Stimulated activated CD8-positive, alpha-beta memory T cell treated with anti-CD3 and anti-CD28 coated beads, Interleukin-7, amount 100 ng/mL, for 1 hour (primary cell): ENCODE data around the gene JHY.
"Not testable (repeated sequence)": the region's sequence is repeated elsewhere in the genome, so short reads cannot be mapped to it uniquely, and the experiment has no call there.

Experiments used
- DNase-seq, 2 donors: peaks; one replicate each; pipeline ENCODE4 v3.0.0-alpha.2; 2020; ENCODE audit warnings: low read depth in 2 of 2

JHY gene

DNA sequence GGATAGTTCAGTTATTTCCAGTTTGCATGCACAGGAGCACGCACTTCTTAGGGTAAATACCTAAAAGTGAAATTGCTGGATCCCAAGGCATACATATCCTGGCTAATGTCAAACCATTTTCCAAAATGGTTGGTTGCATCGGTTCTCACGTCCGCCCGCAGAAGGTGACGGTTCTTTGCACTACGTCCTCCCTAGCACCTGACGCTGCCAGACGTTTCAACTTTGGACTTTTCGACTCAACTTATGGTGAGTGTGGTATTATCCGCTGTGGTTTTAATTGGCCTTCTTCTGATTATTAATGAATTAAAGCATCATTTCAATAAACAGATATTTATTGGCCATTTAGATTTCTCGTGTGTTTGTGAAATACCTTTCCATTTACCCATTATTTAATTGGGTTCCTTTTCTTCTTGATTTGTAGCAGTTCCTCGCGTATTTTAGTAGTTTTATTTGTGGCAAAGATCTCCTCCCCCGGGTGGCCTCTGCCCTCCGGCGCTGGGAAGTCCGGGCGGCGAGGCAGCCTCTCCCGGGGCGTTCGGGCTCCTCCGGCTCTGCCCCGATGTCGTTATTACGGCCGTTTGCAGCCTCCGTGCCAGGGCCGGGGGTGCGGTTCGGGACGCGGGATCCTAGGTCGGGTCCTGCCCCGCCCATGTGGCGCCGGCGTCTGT, at the start of gene JHY:
JHY (plus strand) TSS at position 571 of the 668 bp plus-strand sequence. CDS start 3,091 bp downstream, outside the sequence.
- DNase-seq, result peak in 1 of 2 donors; percentile 12

DNA sequence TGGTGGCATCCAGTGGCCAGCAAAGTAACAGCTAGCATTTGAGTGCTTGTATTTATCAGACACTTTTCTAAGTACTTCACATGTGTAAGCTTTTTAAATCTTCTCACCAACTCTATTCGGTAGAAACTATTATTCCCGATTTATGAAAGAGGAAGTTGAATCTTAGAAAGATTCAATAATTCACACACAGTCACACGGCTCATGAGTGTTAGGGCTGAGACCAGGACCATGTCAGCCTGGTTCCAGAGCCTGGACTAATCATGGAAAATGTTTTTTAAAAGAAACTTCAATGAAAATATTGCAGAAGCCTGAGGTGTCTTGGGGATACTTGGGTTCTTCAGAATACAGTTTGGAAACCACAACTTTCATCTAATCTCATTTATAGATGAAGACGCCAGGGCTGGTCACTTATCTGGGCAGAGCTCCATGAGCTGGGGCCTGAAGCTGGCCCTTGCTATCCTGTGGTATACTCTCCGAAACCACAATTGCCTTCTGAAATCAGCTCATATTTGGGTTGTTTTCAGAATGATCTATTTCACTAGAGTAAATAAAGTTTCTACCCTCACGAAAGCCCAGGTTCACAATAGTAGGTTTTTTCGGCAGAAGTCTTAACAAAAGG, 48.6 kb upstream of the JHY start:
- no peak for DNase-seq

DNA sequence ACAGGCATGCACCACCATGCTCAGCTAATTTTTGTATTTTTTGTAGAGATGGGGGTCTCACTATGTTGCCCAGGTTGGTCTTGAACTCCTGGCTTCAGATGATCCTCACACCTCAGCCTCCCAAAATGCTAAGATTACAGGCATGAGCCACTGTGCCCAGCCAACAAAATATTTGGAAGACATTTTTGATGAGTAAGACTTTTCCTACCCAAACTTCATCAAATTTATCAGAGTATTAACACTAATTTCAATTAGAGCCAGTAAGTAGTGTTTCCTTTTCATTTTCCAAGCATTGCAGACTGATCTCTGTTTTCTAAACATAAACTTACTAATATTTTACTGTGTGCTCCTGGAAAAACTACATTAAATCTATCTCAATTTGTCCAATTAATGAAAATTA, 45.6 kb upstream of the JHY start:
- DNase-seq, result no peak

DNA sequence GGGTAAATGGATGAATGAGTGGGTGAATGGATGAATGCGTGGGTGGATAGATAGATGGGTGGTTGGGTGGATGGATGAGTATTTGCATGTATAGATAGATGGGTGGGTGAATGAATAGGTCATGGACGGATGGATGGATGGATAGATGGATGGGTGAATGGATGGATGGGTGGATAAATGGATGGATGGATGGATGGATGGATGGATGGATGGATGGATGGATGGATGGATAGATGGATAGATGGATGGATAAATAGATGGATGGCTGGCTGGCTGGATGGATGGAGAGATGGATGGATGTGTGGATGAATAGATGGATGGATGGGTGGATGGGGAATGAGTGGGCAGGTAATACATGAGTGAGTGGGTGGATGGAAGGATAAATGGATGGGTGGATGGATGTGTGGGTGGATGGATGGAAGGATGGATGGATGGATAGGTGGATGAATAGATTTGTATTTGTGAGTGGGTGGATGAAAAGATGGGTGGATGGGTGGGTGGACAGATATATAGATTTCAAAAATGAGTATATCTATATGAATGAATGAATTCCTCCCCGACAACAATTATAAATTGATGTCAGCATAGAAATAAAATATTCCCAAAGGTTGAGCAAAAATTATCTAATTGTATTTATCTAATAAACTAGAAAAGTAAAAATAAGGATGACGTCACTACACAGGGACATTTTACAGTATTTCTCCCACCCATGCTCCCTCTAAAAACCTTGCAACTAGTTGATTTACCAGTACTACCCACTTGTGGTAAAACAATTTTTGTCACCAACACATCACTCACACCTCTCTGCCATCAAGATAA, 44.8 kb upstream of the JHY start:
- DNase-seq, result no peak

DNA sequence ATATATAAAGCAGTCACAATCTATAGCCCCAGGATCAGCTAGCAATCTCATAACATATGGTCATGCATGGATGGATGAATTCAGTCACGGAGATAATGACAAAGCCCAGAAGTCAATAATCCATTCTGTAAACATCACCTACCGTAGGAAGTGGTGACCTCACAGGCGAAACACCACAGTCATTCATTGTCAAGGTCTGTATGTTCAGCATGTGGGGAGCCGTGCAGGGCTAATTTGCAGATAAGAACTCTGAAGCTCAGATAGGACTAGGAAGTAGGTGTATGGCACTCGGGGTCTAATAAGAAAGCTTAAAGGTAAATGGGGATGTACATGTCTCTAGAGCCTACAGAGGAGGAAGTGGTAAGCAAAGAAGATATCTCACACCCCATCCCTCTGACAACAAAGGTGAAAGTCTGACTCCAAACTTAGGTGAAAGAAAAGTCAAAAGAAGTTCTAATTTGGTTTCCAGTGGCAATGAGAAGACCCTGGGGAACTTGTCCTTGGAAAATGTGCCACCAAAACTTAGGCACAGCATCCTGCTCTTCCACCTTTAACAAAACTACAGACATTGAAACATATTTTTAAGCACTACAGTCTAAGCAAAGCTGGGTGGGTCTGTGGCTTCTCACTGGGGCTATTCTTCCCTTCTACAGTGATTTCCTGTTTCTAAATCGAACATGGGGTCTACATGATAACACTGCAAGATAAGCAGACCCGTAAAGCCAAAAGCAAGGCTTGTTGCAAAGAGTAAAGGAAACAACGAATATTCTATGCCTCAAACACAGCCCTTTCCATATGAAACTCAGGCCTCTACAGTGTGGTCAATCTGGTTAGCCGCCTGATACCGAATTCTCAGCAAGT, 39.0 kb upstream of the JHY start:
- no peak for DNase-seq

DNA sequence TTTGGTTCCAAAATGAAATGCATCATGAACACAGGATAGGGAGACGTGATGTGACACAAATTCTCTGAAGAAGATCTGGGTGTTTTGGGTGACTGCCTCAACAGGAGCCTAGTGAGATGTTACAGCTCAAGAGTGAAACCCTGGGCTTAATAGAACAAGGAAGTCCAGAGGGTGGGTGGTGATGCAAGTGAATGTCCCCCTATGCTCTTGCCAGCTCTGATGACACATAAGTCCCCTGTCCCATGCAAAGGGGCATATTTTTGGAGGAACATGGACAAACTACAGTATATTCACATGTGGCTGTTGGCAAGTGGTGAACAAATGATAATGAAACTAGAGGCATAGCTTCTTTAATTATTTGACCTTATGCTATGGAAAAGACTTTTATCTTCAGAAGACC, 35.1 kb upstream of the JHY start:
- DNase-seq, result no peak

DNA sequence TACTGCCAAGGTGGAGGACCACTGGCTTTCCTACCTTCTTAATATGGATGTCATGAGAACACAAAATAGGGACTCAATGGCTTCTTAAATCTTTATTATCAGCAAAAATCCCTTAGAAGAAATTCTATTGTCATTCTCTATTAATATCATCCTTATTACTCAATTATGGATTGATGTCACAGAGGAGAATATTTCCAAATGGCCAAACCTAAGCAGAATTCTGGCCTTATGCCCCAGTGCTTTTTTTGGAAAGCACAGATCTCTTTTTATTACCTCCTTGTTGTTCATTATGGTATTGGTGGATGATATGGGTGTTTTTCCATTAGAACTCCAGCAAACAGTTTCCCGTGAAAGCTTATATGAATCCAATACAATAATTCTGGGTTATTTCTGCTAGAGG, 34.4 kb upstream of the JHY start:
- DNase-seq, result no peak

DNA sequence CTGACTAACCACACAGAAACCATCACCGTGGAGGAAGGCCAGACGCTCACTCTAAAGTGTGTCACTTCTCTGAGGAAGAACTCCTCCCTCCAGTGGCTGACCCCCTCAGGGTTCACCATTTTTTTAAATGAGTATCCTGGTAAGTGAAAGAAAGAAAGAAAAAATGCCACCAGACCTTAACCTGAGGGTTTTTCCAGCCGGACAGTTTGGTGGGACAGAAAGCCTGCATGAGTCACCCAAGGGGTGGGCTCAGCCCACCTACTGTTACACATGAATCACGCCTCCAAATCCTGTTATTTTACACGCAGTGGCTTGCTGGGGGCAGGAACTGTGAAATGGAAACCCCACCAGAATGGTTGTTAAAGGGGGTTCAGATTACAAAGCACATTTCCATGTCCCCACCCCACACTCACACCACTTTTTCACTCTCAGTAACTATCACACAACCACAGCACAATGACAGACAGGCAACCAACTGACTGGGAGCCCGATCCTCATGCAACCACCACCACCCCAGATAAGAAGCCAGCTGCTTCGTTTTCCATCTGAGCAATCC, 32.4 kb upstream of the JHY start:
- no peak for DNase-seq

DNA sequence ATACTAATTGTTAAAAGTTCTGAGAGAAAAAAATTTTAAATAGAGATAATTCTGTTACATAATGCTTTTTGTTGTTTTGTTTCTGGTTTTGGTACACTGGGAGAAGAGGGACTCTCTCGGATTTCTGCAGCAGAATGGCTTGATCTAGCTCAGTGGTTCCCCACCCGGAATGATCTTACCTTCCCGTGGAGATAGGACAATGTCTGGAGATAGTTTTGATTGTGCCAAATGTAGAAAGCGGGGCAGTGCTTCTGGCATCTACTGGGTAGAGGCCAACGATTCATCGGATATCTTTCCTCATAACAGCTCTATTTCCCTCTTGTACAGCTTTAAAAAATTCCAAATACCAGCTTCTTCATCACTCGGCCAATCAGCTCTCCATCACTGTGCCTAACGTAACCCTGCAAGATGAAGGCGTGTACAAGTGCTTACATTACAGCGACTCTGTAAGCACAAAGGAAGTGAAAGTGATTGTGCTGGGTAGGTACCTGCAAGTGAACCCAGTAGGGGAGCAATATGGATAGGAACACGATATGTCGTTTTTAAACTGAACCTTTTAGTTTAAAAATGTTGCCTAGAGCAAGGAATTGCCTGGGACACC, 31.1 kb upstream of the JHY start:
- DNase-seq, result no peak

DNA sequence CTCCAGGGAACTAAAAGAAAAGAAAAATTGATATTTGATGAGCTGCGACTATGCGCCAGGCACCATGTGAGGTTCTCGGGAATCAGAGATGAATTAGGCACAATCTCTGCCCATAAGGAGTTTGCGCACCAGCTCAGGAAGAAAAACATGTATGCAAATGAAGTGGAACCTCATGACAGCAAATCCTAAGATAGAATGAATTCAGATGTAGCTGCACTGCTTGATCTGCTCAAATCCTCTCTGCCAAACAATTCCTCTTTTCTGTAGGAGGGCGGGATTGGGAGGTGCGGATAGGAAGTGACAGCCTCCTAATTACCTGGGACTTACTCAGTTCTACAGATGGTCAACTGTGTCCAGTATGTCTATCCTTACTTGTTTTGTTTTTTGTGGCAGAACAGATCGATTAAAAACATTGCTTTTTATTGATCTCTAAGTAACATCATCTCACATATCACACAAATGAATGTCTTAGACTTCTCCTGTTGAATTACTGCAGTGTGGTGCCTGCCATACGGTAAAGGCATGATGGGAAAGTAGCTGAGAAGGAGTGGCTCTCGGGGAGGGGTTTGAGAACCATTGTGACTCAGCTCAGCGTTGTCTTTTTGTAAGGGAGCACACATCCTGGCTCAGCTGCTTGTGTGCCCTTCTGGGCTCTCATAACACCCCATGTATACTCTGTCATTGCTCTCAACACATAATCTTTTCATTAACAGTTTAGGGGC, 30.3 kb upstream of the JHY start:
- no peak for DNase-seq

DNA sequence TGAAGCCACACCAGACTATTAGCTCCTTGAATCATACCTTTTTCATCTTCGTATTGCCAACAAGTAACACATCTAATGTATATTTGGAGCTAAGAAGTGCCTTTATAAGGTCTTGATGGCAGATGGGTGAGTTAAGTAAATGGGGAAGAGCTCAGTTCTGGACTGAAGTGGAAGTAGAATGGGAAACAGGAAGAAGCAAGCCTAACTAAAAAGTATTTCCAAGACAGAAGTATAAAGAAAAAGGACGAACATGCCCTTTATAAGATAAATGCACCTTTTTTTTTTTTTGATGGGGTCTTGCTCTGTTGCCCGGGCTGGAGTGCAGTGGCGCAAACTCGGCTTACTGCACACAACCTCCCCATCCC, 29.8 kb upstream of the JHY start:
- DNase-seq, result no peak

DNA sequence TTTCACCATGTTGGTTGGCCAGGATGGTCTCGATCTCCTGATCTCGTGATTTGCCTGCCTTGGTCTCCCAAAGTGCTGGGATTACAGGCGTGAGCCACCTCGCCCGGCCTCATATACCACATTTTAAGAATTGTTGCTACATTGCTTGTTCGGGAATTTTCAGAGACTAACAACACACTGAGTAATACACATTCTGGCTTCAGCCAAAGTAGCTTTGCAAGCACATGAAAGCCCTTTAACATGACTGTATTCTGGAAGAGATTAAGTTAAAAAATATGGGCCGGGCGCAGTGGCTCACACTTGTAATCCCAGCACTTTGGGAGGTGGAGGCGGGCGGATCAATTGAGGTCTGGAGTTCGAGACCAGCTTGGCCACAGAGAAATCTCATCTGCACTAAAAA, 29.3 kb upstream of the JHY start:
- DNase-seq, result no peak

DNA sequence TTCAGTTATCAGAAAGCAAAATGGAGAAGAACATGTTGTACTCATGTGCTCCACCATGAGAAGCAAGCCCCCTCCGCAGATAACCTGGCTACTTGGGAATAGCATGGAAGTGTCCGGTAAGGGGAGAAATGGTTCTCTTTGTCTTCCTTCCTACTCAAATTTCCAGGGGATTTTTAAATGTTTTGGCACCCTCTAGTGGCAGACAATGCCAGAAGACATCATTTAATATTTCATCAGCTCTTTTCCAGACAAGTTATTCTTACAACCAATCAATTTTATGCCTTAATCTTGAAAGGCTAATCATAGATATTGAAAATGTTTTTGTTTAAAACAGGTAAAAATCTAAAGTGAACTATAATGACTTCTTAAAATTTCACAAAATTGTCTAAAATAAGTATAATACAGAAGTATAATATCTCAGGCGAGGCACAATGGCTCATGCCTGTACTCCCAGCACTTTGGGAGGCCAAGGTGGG, 28.6 kb upstream of the JHY start:
- DNase-seq, result no peak

DNA sequence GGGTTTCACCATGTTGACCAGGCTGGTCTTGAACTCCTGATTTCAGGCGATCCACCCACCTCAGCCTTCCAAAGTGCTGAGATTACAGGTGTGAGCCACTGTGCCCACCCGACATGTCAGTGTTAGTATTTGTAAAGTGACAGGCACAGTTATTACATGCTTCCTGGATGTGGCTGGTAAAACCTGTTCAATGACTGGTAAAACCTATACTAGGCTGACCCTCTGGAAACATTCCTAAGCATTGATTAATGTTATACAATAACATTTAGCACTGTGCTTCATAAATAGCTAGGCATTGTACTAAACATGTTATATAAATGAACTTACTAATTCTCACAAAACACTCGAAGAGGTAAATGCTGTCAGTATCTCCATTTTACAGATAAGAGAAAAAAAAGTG, 20.9 kb upstream of the JHY start:
- no peak for DNase-seq

DNA sequence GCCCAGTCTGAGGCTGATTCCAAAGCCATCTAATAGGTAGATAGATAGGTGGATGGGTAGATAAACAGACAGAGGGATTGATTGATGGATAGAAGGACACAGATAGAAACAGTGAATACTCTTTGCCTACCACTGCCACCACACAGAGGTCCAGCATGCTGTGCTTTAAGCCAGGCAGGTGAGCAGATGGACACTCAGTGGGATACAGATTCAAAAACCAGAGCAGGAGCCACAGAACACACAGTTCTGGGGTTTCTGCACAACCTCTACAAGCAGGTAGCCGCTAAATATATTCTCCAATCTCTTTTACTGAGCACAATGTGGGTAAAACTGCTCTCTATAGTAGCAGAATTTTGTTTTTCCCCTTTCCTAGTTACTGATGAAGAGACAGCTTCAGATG, 20.5 kb upstream of the JHY start:
- no peak for DNase-seq

DNA sequence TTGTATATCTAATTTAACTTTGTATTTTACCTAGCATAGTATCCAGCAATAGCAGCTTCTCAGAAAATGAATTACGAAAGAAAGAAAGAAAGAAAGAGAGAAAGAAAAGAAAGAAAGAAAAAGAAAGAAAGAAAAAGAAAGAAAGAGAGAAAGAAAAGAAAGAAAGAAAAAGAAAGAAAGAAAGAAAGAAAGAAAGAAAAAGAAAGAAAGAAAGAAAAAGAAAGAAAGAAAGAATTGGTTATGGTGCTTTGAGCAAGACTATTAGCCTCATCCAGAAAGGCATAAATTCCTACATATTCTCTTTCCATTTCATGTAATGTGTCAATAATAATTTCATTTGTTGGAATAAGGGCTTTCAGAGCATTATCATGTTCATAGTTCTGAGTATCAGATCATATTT, 19.4 kb upstream of the JHY start:
- not testable (repeated sequence) for DNase-seq

DNA sequence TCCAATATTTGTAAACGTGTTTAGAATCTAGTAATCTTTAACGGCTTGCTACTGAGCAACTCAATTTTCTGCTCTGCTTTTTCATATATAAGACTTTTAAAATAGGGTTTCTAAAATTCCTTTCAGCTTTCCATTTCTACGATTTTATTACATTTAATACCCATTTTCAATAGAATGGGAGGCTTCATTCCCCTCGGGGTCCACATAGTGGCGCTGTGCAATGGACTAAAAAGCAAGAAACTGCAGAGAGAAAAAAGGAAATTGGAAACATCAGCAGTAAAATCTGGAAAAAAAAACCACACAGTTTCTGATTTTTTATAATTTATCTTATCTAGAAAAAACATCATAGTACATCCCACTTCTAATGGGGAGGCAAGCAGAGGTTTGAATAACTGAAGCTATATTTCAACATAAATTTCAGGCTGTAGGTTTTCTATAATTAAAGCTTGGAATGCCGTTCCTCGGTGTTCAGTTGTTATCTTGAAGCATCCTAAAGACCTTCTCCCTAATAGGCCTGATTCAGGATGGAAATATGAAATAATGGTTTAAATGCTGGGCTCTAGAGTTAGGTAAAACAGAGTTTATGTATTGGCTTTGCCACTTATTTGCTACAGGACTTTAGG, 18.7 kb upstream of the JHY start:
- no peak for DNase-seq

DNA sequence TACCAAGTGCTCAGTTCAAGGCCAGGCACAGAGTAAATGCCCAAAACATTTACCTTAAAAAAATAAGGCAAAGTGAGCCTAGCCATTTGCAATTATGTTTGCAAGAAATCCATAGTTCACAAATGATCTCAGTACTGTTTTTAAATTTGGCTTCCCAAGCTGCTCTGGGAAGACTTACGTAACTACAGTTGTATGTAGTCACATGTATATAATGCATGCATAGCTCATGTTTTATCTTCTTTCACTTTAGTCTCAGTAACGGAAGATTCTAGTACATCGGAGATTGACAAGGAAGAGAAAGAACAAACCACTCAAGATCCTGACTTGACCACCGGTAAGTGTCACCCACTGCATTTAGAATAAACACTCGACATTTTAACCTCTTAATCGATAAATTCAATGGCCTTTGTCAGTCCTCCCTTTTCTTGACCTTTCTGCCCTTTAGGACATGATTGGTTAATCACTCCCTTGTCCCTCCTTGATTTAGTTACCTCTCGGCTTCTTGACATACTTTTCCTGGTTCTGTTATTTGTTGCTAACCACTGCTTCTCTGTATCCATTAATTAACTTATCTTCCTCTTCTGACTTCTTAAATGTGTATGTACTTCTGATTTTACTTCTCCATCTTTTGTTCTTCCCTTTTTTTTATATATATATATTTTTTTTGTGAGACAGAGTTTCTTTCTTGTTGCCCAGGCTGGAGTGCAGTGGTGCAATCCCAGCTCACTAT, 18.0 kb upstream of the JHY start:
- DNase-seq, result no peak

DNA sequence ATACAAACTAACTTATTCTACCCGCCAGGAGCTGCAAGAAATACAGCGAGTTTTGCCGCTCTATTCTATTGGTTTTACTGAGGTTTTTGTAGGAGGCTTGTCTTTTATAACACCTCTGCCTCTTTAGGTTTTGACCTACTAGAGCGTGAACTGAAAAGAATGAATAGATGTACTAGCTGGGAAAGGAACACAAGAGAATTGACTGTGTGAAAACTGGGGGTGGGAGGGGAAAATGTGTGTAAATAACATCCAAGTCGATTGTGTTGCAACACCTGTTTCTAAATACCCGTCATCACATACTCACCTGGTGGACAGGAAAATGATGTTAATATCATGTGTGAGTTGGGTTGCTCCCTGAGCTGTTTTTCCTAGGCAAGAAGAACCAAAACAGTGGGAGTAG, 12.9 kb upstream of the JHY start:
- DNase-seq, result no peak
